ENCODE measurements around the gene SAMD11.

DNA sequence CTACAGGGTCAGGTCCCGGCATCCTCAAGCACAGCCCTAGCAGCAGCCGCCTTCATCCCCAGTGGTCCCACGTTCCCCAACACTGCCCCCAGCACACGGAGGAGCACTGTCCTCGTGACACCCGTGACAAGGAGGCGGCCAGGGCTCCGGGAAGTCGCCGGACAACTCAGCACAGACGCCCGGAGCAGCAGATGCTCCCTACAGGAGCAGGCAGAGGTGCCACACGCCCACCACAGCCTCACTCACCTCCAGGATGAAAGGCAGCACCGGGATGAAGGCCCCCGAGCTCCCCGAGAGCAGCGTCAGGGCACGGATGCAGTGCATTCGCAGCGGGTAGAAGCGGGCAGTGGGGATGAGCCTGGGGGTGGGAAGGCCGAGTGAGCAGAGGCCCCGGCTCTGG, 27.2 kb downstream of the SAMD11 start:
- TF ChIP-seq, protein P1, sequence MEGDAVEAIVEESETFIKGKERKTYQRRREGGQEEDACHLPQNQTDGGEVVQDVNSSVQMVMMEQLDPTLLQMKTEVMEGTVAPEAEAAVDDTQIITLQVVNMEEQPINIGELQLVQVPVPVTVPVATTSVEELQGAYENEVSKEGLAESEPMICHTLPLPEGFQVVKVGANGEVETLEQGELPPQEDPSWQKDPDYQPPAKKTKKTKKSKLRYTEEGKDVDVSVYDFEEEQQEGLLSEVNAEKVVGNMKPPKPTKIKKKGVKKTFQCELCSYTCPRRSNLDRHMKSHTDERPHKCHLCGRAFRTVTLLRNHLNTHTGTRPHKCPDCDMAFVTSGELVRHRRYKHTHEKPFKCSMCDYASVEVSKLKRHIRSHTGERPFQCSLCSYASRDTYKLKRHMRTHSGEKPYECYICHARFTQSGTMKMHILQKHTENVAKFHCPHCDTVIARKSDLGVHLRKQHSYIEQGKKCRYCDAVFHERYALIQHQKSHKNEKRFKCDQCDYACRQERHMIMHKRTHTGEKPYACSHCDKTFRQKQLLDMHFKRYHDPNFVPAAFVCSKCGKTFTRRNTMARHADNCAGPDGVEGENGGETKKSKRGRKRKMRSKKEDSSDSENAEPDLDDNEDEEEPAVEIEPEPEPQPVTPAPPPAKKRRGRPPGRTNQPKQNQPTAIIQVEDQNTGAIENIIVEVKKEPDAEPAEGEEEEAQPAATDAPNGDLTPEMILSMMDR (IDR thresholded peaks at IDR 0.05): no peak
- TF ChIP-seq EP300 (IDR thresholded peaks at IDR 0.05): no peak
